Measurements from ENCODE around the gene ADARB1. TPM values are rescaled to one million over a fixed set of nuclear protein-coding genes. Genes with fewer than 3 reads are reported as not detected.

Gene ADARB1
- total and polyA plus RNA-seq, 2 donors (not counting 1 experiment from before 2014, with no cell fraction given) = 17.1 to 33.3 TPM

DNA sequence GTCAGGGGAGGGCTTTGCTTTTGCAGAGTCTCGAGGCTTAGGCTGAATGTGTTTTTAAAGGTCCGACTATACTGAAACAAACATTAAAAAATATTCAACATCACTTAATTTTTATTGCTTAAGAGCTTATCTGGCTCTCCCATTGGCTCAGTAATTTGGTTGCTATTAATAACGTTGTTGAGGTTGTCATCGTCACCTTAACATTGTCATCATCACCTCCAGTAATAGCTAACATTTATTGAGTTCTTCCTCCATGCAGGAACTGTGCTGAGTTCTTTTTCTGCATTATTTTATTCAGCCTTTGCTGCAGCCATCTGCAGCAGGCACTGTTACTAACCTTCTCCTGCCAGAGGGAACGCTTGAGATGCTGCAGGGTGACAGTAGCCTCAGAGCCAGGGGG, 40.1 kb downstream of the ADARB1 start:
- Histone ChIP-seq H4K20me1 (ENCODE audit: control insufficient read depth, insufficient read depth, low read length, poor library complexity, severe bottlenecking) (no peaks in the 10 kb centered on the region), H2AFZ (ENCODE audit: insufficient read depth, low read depth, low read length, poor library complexity, severe bottlenecking) (no peak overlapping the region), H3K79me2 (ENCODE audit: control insufficient read depth, insufficient read depth, low read length) (peaks cover 82% of the 10 kb centered on the region), H3K27ac (ENCODE audit: low read length in 2 of 2) (peak overlapping the region in 1 of 2 donors; percentile 50), H3K9me3 (ENCODE audit: control extremely low read depth in 1 of 3, control insufficient read depth in 2 of 3, insufficient read depth in 1 of 3, low read length in 2 of 3) (no peaks in the 10 kb centered on the region), H3K4me3 (ENCODE audit: control extremely low read depth in 1 of 5, extremely low read depth in 1 of 5, insufficient read depth in 1 of 5, low read depth in 2 of 5, low read length in 4 of 5) (no peak overlapping the region), H3K4me2 (replicated peaks; ENCODE audit: low read depth, low read length, poor library complexity, severe bottlenecking) (peak overlapping the region; percentile 56), H3K27me3 (replicated peaks in 1 of 4; ENCODE audit: control extremely low read depth in 1 of 4, control insufficient read depth in 3 of 4, insufficient read depth in 4 of 4, low read length in 3 of 4) (no peaks in the 10 kb centered on the region), H3K4me1 (ENCODE audit: control insufficient read depth in 2 of 2, insufficient read depth in 2 of 2, low read length in 2 of 2) (peaks cover 76 to 85% of the 10 kb centered on the region in 2 donors), H3K9ac (ENCODE audit: low read length) (no peak overlapping the region), H3K36me3 (replicated peaks in 1 of 2; ENCODE audit: control extremely low read depth in 1 of 2, control insufficient read depth in 1 of 2, extremely low read depth in 1 of 2, insufficient read depth in 2 of 2, low read length in 1 of 2) (no peaks in the 10 kb centered on the region)
- POLR2A ChIA-PET = interaction anchor here (0.5 kb wide), 1 partner anchor 186 kb away, joined by 6 read pairs; no protein-coding TSS in a partner anchor
- CTCF ChIA-PET = interaction anchor here (1.7 to 3.3 kb wide), 7 partner anchors 8 to 165 kb away, joined by 5 to 50 read pairs (median 11); no protein-coding TSS in a partner anchor
- Mint-ChIP-seq H3K27me3 (no peaks in the 10 kb centered on the region), H3K27ac (no peak overlapping the region), H3K4me3 (no peak overlapping the region), H3K4me1 (peaks cover 88% of the 10 kb centered on the region), H3K9me3 (ENCODE audit: insufficient read depth) (no peaks in the 10 kb centered on the region)
- no peak for TF ChIP-seq EZH2 (IDR thresholded peaks at IDR 0.05; ENCODE audit: borderline replicate concordance, insufficient read depth, low read depth, low read length, poor library complexity, severe bottlenecking)
- TF ChIP-seq, protein P1, sequence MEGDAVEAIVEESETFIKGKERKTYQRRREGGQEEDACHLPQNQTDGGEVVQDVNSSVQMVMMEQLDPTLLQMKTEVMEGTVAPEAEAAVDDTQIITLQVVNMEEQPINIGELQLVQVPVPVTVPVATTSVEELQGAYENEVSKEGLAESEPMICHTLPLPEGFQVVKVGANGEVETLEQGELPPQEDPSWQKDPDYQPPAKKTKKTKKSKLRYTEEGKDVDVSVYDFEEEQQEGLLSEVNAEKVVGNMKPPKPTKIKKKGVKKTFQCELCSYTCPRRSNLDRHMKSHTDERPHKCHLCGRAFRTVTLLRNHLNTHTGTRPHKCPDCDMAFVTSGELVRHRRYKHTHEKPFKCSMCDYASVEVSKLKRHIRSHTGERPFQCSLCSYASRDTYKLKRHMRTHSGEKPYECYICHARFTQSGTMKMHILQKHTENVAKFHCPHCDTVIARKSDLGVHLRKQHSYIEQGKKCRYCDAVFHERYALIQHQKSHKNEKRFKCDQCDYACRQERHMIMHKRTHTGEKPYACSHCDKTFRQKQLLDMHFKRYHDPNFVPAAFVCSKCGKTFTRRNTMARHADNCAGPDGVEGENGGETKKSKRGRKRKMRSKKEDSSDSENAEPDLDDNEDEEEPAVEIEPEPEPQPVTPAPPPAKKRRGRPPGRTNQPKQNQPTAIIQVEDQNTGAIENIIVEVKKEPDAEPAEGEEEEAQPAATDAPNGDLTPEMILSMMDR (IDR thresholded peaks at IDR 0.05) = no peak
- WGBS (ENCODE audit: insufficient coverage) = 59% methylated on average over 2 of the region's 5 CpGs
- DNase-seq (no peak), ATAC-seq (ENCODE audit: low read depth) (no peak)
- intact Hi-C loops (cut with micrococcal nuclease) = loop anchor here (5.0 kb wide), 2 partner anchors 547 to 1252 kb away; no protein-coding TSS in a partner anchor

DNA sequence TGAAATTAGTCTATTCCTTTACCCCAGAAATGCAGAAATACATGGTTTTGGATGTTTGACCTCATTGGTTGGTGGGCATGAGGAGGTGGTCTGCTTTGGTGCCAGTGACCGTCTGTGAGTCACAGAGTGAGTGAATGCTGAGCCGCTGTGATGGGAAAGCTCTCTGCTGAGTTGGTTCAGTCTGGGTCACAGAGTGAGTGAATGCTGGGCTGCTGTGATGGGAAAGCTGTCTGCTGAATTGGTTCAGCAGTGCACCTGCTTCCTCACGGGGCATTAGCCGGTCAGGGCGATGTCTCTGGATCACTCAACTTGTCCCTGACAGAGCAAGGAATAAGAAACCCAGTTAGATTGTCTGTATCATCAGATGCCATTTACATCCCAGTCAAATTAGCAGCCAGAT, 40.8 kb downstream of the ADARB1 start:
- Mint-ChIP-seq H3K27me3 (no peaks in the 10 kb centered on the region), H3K4me3 (peak overlapping the region; percentile 46), H3K27ac (no peak overlapping the region), H3K4me1 (peaks cover 83% of the 10 kb centered on the region), H3K9me3 (ENCODE audit: insufficient read depth) (no peaks in the 10 kb centered on the region)
- DNase-seq (no peak), ATAC-seq (ENCODE audit: low read depth) (no peak)
- ChIA-PET CTCF (interaction anchor here (1.2 to 3.3 kb wide), 7 partner anchors 11 to 315 kb away, joined by 3 to 50 read pairs (median 10); no protein-coding TSS in a partner anchor), POLR2A (no interaction called here)
- H3K36me3 ChIP-seq (replicated peaks in 1 of 2; ENCODE audit: control extremely low read depth in 1 of 2, control insufficient read depth in 1 of 2, extremely low read depth in 1 of 2, insufficient read depth in 2 of 2, low read length in 1 of 2) = peaks cover under 1 to 1% of the 10 kb centered on the region in 2 experiments
- peaks cover 74 to 81% of the 10 kb centered on the region in 2 donors for H3K4me1 ChIP-seq (ENCODE audit: control insufficient read depth in 2 of 2, insufficient read depth in 2 of 2, low read length in 2 of 2)
- H3K4me2 ChIP-seq (replicated peaks; ENCODE audit: low read depth, low read length, poor library complexity, severe bottlenecking) = peak overlapping the region; percentile 56
- TF ChIP-seq, protein P1 (IDR thresholded peaks at IDR 0.05) = no peak
- no peak for TF ChIP-seq EZH2 (IDR thresholded peaks at IDR 0.05; ENCODE audit: borderline replicate concordance, insufficient read depth, low read depth, low read length, poor library complexity, severe bottlenecking)
- 80% methylated on average over 5 of the region's 5 CpGs for WGBS (ENCODE audit: insufficient coverage)
- no peaks in the 10 kb centered on the region for H3K9me3 ChIP-seq (ENCODE audit: control extremely low read depth in 1 of 3, control insufficient read depth in 2 of 3, insufficient read depth in 1 of 3, low read length in 2 of 3)
- intact Hi-C loops (cut with micrococcal nuclease) = no loop called here
- H3K4me3 ChIP-seq (ENCODE audit: control extremely low read depth in 1 of 5, extremely low read depth in 1 of 5, insufficient read depth in 1 of 5, low read depth in 2 of 5, low read length in 4 of 5) = no peak overlapping the region
- no peak overlapping the region for H2AFZ ChIP-seq (ENCODE audit: insufficient read depth, low read depth, low read length, poor library complexity, severe bottlenecking)
- no peaks in the 10 kb centered on the region for H4K20me1 ChIP-seq (ENCODE audit: control insufficient read depth, insufficient read depth, low read length, poor library complexity, severe bottlenecking)
- no peaks in the 10 kb centered on the region for H3K27me3 ChIP-seq (replicated peaks in 1 of 4; ENCODE audit: control extremely low read depth in 1 of 4, control insufficient read depth in 3 of 4, insufficient read depth in 4 of 4, low read length in 3 of 4)
- H3K79me2 ChIP-seq (ENCODE audit: control insufficient read depth, insufficient read depth, low read length) = peaks cover 86% of the 10 kb centered on the region
- no peak overlapping the region for H3K9ac ChIP-seq (ENCODE audit: low read length)
- peak overlapping the region in 1 of 2 donors; percentile 10 for H3K27ac ChIP-seq (ENCODE audit: low read length in 2 of 2)

All from B cell (primary cell).